ENCODE measurements around the gene FAM98A.

GRCh38 chr2:33607905-33608304 is 8.8 kb upstream of the FAM98A start:
- no peak for TF ChIP-seq REST (IDR thresholded peaks at IDR 0.05)
- TF ChIP-seq CTCF (IDR thresholded peaks at IDR 0.05; ENCODE audit: low read depth, low read length, missing input control), result no peak
- TF ChIP-seq RAD21 (IDR thresholded peaks at IDR 0.05), result no peak
- no peak for TF ChIP-seq TAF1 (conservative IDR thresholded peaks at IDR 0.05)
- no peak for TF ChIP-seq ATF3 (IDR thresholded peaks at IDR 0.05)
- no peak for TF ChIP-seq EGR1 (IDR thresholded peaks at IDR 0.05; ENCODE audit: low read depth in 2 of 2)
- no peak for TF ChIP-seq MAX (IDR thresholded peaks at IDR 0.05)
- TF ChIP-seq SP1 (IDR thresholded peaks at IDR 0.05), result no peak
- no peak for TF ChIP-seq GABPA (IDR thresholded peaks at IDR 0.05 in 1 of 2, conservative IDR thresholded peaks at IDR 0.05 in 1 of 2)
- TF ChIP-seq YY1 (IDR thresholded peaks at IDR 0.05), result no peak
- no peak for TF ChIP-seq RXRA (IDR thresholded peaks at IDR 0.05)
- no peak for TF ChIP-seq HNF4A (conservative IDR thresholded peaks at IDR 0.05)

Measured in liver (tissue), 3 donors.